GM21381 (cell line): ENCODE data around the gene STAG3.
"Not testable (repeated sequence)": the region's sequence is repeated elsewhere in the genome, so short reads cannot be mapped to it uniquely, and the experiment has no call there.

ENCODE experiments used
- ATAC-seq: cut with Tn5 transposase; IDR thresholded peaks from one replicate; pipeline ENCODE4 v1.9.1; 2021; ENCODE audit warnings: mild to moderate bottlenecking, moderate library complexity; ENCODE audit not compliant: unreplicated experiment

The STAG3 gene

GRCh38 chr7:100171840-100172239 lies 5.9 kb upstream of the STAG3 start:
- no peak for ATAC-seq

GRCh38 chr7:100173806-100174495 lies 3.8 kb upstream of the STAG3 start:
- ATAC-seq: no peak

GRCh38 chr7:100174582-100174981 lies 3.1 kb upstream of the STAG3 start:
- no peak for ATAC-seq

GRCh38 chr7:100175296-100175935 lies 2.3 kb upstream of the STAG3 start:
- ATAC-seq: no peak

- no peak for ATAC-seq
Measured at GRCh38 chr7:100176096-100177044, 1.3 kb upstream of the STAG3 start.

- not testable (repeated sequence) for ATAC-seq
Measured at GRCh38 chr7:100180084-100180483, 2.4 kb downstream of the STAG3 start.

GRCh38 chr7:100182616-100183015 lies 4.9 kb downstream of the STAG3 start:
- ATAC-seq: not testable (repeated sequence)

GRCh38 chr7:100183090-100183489 lies 5.4 kb downstream of the STAG3 start:
- ATAC-seq: not testable (repeated sequence)

- ATAC-seq: no peak
Measured at GRCh38 chr7:100185726-100186125, 8.0 kb downstream of the STAG3 start.

GRCh38 chr7:100189061-100189460 lies 11.3 kb downstream of the STAG3 start:
- no peak for ATAC-seq

GRCh38 chr7:100190048-100190711 lies 12.5 kb downstream of the STAG3 start:
- no peak for ATAC-seq

GRCh38 chr7:100191775-100192174 lies 14.1 kb downstream of the STAG3 start:
- ATAC-seq: no peak

- ATAC-seq: not testable (repeated sequence)
Measured at GRCh38 chr7:100192281-100192862, 14.7 kb downstream of the STAG3 start.

GRCh38 chr7:100192969-100193368 lies 15.3 kb downstream of the STAG3 start:
- no peak for ATAC-seq

GRCh38 chr7:100195222-100195621 lies 17.5 kb downstream of the STAG3 start:
- no peak for ATAC-seq

GRCh38 chr7:100195901-100196322 lies 18.2 kb downstream of the STAG3 start:
- ATAC-seq: not testable (repeated sequence)

GRCh38 chr7:100198266-100198665 lies 20.5 kb downstream of the STAG3 start:
- no peak for ATAC-seq

- ATAC-seq: no peak
Measured at GRCh38 chr7:100200693-100201092, 23.0 kb downstream of the STAG3 start.

- ATAC-seq: no peak
Measured at GRCh38 chr7:100204454-100204853, 26.7 kb downstream of the STAG3 start.

GRCh38 chr7:100208911-100209408 lies 31.2 kb downstream of the STAG3 start:
- ATAC-seq: peak; percentile 61
